Astrocyte (in vitro differentiated cells and primary cell): ENCODE data around the gene DHRS7B. TPM values are rescaled to one million over a fixed set of nuclear protein-coding genes. Genes with fewer than 3 reads are reported as not detected.

ENCODE experiments used
- DNase-seq: peaks from one replicate; pipeline ENCODE4 v3.0.0-alpha.2; 2010; ENCODE audit warnings: low read depth
- FAIRE-seq: peaks from 2 replicates; lab custom pipeline; 2011; peaks lifted over from hg19 to GRCh38; lab: Jason Lieb, UNC
- H2AFZ ChIP-seq: 2 replicates; pipeline ENCODE4 v1.6.0; 2012; ENCODE audit warnings: low read depth, low read length, inconsistent platforms
- H3K27ac ChIP-seq: 2 replicates; pipeline ENCODE4 v1.5.1; 2011; ENCODE audit warnings: low read depth, low read length, inconsistent platforms
- H3K27me3 ChIP-seq: 2 replicates; pipeline ENCODE4 v1.6.0; 2011; ENCODE audit warnings: low read length, inconsistent platforms; ENCODE audit not compliant: insufficient read depth
- H3K36me3 ChIP-seq: 2 replicates; pipeline ENCODE4 v1.5.1; 2011; ENCODE audit warnings: low read length, inconsistent platforms; ENCODE audit not compliant: insufficient read depth
- H3K4me1 ChIP-seq: 2 replicates; pipeline ENCODE4 v1.5.1; 2011; ENCODE audit warnings: low read length, inconsistent platforms; ENCODE audit not compliant: insufficient read depth
- H3K4me2 ChIP-seq: 2 replicates; pipeline ENCODE4 v1.6.0; 2012; ENCODE audit warnings: low read length, inconsistent platforms
- H3K4me3 ChIP-seq: 2 replicates; pipeline ENCODE4 v1.5.1; 2011; ENCODE audit warnings: low read depth, mild to moderate bottlenecking, low read length, inconsistent platforms; ENCODE audit not compliant: insufficient read depth
- H3K79me2 ChIP-seq: 2 replicates; pipeline ENCODE4 v1.6.0; 2012; ENCODE audit warnings: mild to moderate bottlenecking, low read length, inconsistent platforms; ENCODE audit not compliant: insufficient read depth
- H3K9ac ChIP-seq: 2 replicates; pipeline ENCODE4 v1.6.0; 2012; ENCODE audit warnings: mild to moderate bottlenecking, low read length, inconsistent platforms
- H3K9me3 ChIP-seq: 2 replicates; pipeline ENCODE4 v1.5.1; 2012; ENCODE audit warnings: low read depth, mild to moderate bottlenecking, low read length, inconsistent platforms; ENCODE audit not compliant: insufficient read depth
- H4K20me1 ChIP-seq: 2 replicates; pipeline ENCODE4 v1.6.0; 2012; ENCODE audit warnings: low read length, inconsistent platforms; ENCODE audit not compliant: insufficient read depth
- H3K27ac Mint-ChIP-seq: one replicate; pipeline ENCODE4 v1.8.0; 2021; ENCODE audit warnings: mild to moderate bottlenecking, mixed read lengths; ENCODE audit not compliant: unreplicated experiment
- H3K27me3 Mint-ChIP-seq: one replicate; pipeline ENCODE4 v1.8.0; 2021; ENCODE audit warnings: low read depth, mixed read lengths; ENCODE audit not compliant: unreplicated experiment
- H3K36me3 Mint-ChIP-seq: one replicate; pipeline ENCODE4 v1.8.0; 2021; ENCODE audit warnings: low read depth, mixed read lengths; ENCODE audit not compliant: unreplicated experiment
- H3K4me1 Mint-ChIP-seq: one replicate; pipeline ENCODE4 v1.8.0; 2021; ENCODE audit warnings: low read depth, mixed read lengths; ENCODE audit not compliant: unreplicated experiment
- H3K4me3 Mint-ChIP-seq: one replicate; pipeline ENCODE4 v1.8.0; 2021; ENCODE audit warnings: mild to moderate bottlenecking, moderate library complexity, mixed read lengths; ENCODE audit not compliant: unreplicated experiment
- H3K9me3 Mint-ChIP-seq: one replicate; pipeline ENCODE4 v1.8.0; 2021; ENCODE audit warnings: mild to moderate bottlenecking, mixed read lengths; ENCODE audit not compliant: unreplicated experiment
- CTCF ChIP-seq: IDR thresholded peaks from 2 replicates; pipeline ENCODE4 v1.5.1; 2011; ENCODE audit warnings: low read depth, mild to moderate bottlenecking, inconsistent platforms, low read length, moderate library complexity; ENCODE audit not compliant: insufficient read depth
- EZH2 ChIP-seq: IDR thresholded peaks from 2 replicates; pipeline ENCODE4 v1.6.1; 2012; ENCODE audit warnings: mild to moderate bottlenecking, low read length, inconsistent platforms; ENCODE audit not compliant: insufficient read depth
- total RNA-seq: library from RNA; stranded (reverse); gene quantifications from 2 replicates; pipeline ENCODE4 v1.2.1, GENCODE V29; 2021

Gene DHRS7B
- total RNA-seq, 1 donor from 2014 or later: 15.5 TPM

- Mint-ChIP-seq H3K27ac (no peak overlapping the region), H3K4me1 (no peaks in the 10 kb centered on the region), H3K9me3 (peaks cover 5% of the 10 kb centered on the region), H3K27me3 (no peaks in the 10 kb centered on the region), H3K4me3 (no peak overlapping the region), H3K36me3 (peaks cover 31% of the 10 kb centered on the region)
- peaks cover 4% of the 10 kb centered on the region for H3K79me2 ChIP-seq
- no peak overlapping the region for H3K9ac ChIP-seq
- no peak overlapping the region for H3K27ac ChIP-seq
- H2AFZ ChIP-seq: no peak overlapping the region
- H3K4me1 ChIP-seq: no peaks in the 10 kb centered on the region
- H3K9me3 ChIP-seq: no peaks in the 10 kb centered on the region
- H4K20me1 ChIP-seq: no peaks in the 10 kb centered on the region
- no peaks in the 10 kb centered on the region for H3K27me3 ChIP-seq
- FAIRE-seq (no peak), DNase-seq (no peak)
- no peak overlapping the region for H3K4me3 ChIP-seq
- TF ChIP-seq EZH2: no peak
- no peak for TF ChIP-seq CTCF
- peaks cover 3% of the 10 kb centered on the region for H3K36me3 ChIP-seq
- H3K4me2 ChIP-seq: no peak overlapping the region
Observed at GRCh38 chr17:21172846-21173245, 46.1 kb downstream of the DHRS7B start.

GRCh38 chr17:21173543-21173942, 46.8 kb downstream of the DHRS7B start:
- no peak overlapping the region for H3K27ac ChIP-seq
- no peaks in the 10 kb centered on the region for H3K27me3 Mint-ChIP-seq
- no peaks in the 10 kb centered on the region for H3K4me1 Mint-ChIP-seq
- peaks cover 3% of the 10 kb centered on the region for H3K36me3 ChIP-seq
- H3K4me1 ChIP-seq: no peaks in the 10 kb centered on the region
- no peak overlapping the region for H3K27ac Mint-ChIP-seq
- TF ChIP-seq EZH2: no peak
- TF ChIP-seq CTCF: no peak
- no peak overlapping the region for H2AFZ ChIP-seq
- no peaks in the 10 kb centered on the region for H4K20me1 ChIP-seq
- no peak overlapping the region for H3K4me2 ChIP-seq
- no peak overlapping the region for H3K4me3 ChIP-seq
- FAIRE-seq (no peak), DNase-seq (no peak)
- no peaks in the 10 kb centered on the region for H3K9me3 ChIP-seq
- no peak overlapping the region for H3K9ac ChIP-seq
- no peak overlapping the region for H3K4me3 Mint-ChIP-seq
- no peaks in the 10 kb centered on the region for H3K27me3 ChIP-seq
- peaks cover 4% of the 10 kb centered on the region for H3K79me2 ChIP-seq
- H3K9me3 Mint-ChIP-seq: peaks cover 2% of the 10 kb centered on the region
- H3K36me3 Mint-ChIP-seq: peaks cover 32% of the 10 kb centered on the region

- H3K4me1 Mint-ChIP-seq: no peaks in the 10 kb centered on the region
- peaks cover 4% of the 10 kb centered on the region for H3K79me2 ChIP-seq
- DNase-seq (no peak), FAIRE-seq (no peak)
- no peak overlapping the region for H3K27ac ChIP-seq
- H3K27me3 Mint-ChIP-seq: no peaks in the 10 kb centered on the region
- H3K27me3 ChIP-seq: no peaks in the 10 kb centered on the region
- H2AFZ ChIP-seq: no peak overlapping the region
- H3K27ac Mint-ChIP-seq: no peak overlapping the region
- H3K4me3 Mint-ChIP-seq: no peak overlapping the region
- H3K4me2 ChIP-seq: no peak overlapping the region
- H3K9ac ChIP-seq: no peak overlapping the region
- no peak overlapping the region for H3K4me3 ChIP-seq
- H3K9me3 Mint-ChIP-seq: no peaks in the 10 kb centered on the region
- peaks cover 32% of the 10 kb centered on the region for H3K36me3 Mint-ChIP-seq
- H3K9me3 ChIP-seq: no peaks in the 10 kb centered on the region
- no peak for TF ChIP-seq CTCF
- TF ChIP-seq EZH2: no peak
- H3K36me3 ChIP-seq: peaks cover 3% of the 10 kb centered on the region
- H4K20me1 ChIP-seq: no peaks in the 10 kb centered on the region
- no peaks in the 10 kb centered on the region for H3K4me1 ChIP-seq
Observed at GRCh38 chr17:21174186-21174585, 47.4 kb downstream of the DHRS7B start.
